ENCODE measurements around the gene ALG8. TPM values are rescaled to one million over a fixed set of nuclear protein-coding genes. Genes with fewer than 3 reads are reported as not detected.

Gene ALG8
- total and polyA plus RNA-seq, 2 experiments from 2014 or later = 94.3 to 130 TPM

- no peak for DNase-seq (ENCODE audit: low spot score)
- Mint-ChIP-seq H3K9me3 (no peaks in the 10 kb centered on the region), H3K4me3 (no peak overlapping the region), H3K27me3 (ENCODE audit: insufficient read depth, low read depth, poor library complexity) (peaks cover 3% of the 10 kb centered on the region), H3K27ac (no peak overlapping the region), H3K36me3 (ENCODE audit: low read depth) (no peaks in the 10 kb centered on the region), H3K4me1 (peaks cover 13% of the 10 kb centered on the region)
- Histone ChIP-seq H2AFZ (no peak overlapping the region), H3K27me3 (ENCODE audit: insufficient read depth) (no peaks in the 10 kb centered on the region), H3K9me2 (ENCODE audit: insufficient read depth) (peaks cover 7% of the 10 kb centered on the region; the same call in 1 of the 2 replicates), H3K4me3 (no peak overlapping the region), H3K4me1 (ENCODE audit: insufficient read depth) (peaks cover 10% of the 10 kb centered on the region; the same call in 1 of the 2 replicates), H3F3A (replicated peaks; ENCODE audit: low read depth) (no peaks in the 10 kb centered on the region), H3K4me2 (no peak overlapping the region), H3K27ac (ENCODE audit: low read depth) (no peak overlapping the region), H3K36me3 (ENCODE audit: insufficient read depth) (no peaks in the 10 kb centered on the region), H4K20me1 (replicated peaks; ENCODE audit: insufficient read depth) (no peaks in the 10 kb centered on the region), H3K79me2 (replicated peaks; ENCODE audit: insufficient read depth) (no peaks in the 10 kb centered on the region)
- TF ChIP-seq ETS1 (IDR thresholded peaks at IDR 0.05) (no peak), POLR2AphosphoS5 (IDR thresholded peaks at IDR 0.05; ENCODE audit: low read depth) (no peak), CTCF (conservative IDR thresholded peaks at IDR 0.05; ENCODE audit: low read depth in 2 of 2) (no peak), EZH2phosphoT487 (IDR thresholded peaks at IDR 0.05; ENCODE audit: unreplicated experiment) (no peak), ZNF114 (CRISPR knock-in tag; IDR thresholded peaks at IDR 0.05) (no peak), ZNF462 (CRISPR knock-in tag; IDR thresholded peaks at IDR 0.05) (no peak)
- ATAC-seq = no peak
These were observed 84.5 kb downstream of the ALG8 start for GRCh38 chr11:78054971-78055370.

Data from GM23338 (cell line).